GM12878 (cell line): ENCODE measurements around the gene PCCA. TPM values are rescaled to one million over a fixed set of nuclear protein-coding genes. Genes with fewer than 3 reads are reported as not detected.

ENCODE experiments used
- ATAC-seq: fragments of 200-7000 bp; cut with Tn5 transposase; 3 replicates; pipeline ENCODE4 v1.9.1; 2020; ENCODE audit warnings: mild to moderate bottlenecking, moderate library complexity
- BruUV-seq: library from RNA; stranded (reverse); fragments of 400-500 nt; replicated peaks from 2 replicates; lab custom pipeline; 2021; lab: Mats Ljungman, UMichigan
- CTCF ChIA-PET: fragments of 300-600 bp; sonication (Branson Sonifier 250); formaldehyde crosslinking; extraction: SDS; loops from one replicate; lab custom pipeline; 2021; ENCODE audit warnings: inconsistent platforms; lab: Yijun Ruan, JAX
- POLR2A ChIA-PET: fragments of 350-600 bp; formaldehyde crosslinking; extraction: SDS; loops from one replicate; lab custom pipeline; 2021; ENCODE audit warnings: inconsistent platforms; lab: Charles Lee
- RAD21 ChIA-PET: fragments of 300-600 bp; sonication (Branson Sonifier 250); formaldehyde crosslinking; loops from one replicate; lab custom pipeline; 2023; ENCODE audit warnings: antibody characterized with exemption; ENCODE audit not compliant: unreplicated experiment; lab: Charles Lee
- SMC1A ChIA-PET: fragments of 300-600 bp; sonication (Branson Sonifier 250); formaldehyde crosslinking; loops from one replicate; lab custom pipeline; 2023; ENCODE audit not compliant: unreplicated experiment, uncharacterized antibody; lab: Charles Lee
- DNase-seq: peaks from one replicate; pipeline ENCODE4 v3.0.0-alpha.2; 2011; ENCODE audit warnings: low read depth, low spot score
- FAIRE-seq: peaks from 3 replicates; lab custom pipeline; 2011; peaks lifted over from hg19 to GRCh38; lab: Jason Lieb, UNC
- H2AFZ ChIP-seq: 2 replicates; pipeline ENCODE4 v1.6.0; 2011; ENCODE audit warnings: low read depth, low read length, control low read depth; ENCODE audit not compliant: control insufficient read depth
- H3K27ac ChIP-seq: 2 replicates; pipeline ENCODE4 v1.5.1; 2011; ENCODE audit warnings: control low read depth; ENCODE audit not compliant: control insufficient read depth, insufficient read depth
- H3K27me3 ChIP-seq, 2 experiments: replicated peaks in 1 of 2; 2 replicates each; pipeline versions ENCODE4 v1.6.0 to v1.6.1; 2011; ENCODE audit warnings: low read length in 1 of 2; ENCODE audit not compliant: control insufficient read depth in 2 of 2, insufficient read depth in 2 of 2
- H3K36me3 ChIP-seq, 2 experiments: 2 replicates each; pipeline ENCODE4 v1.5.1; 2011; ENCODE audit warnings: low read length in 1 of 2; ENCODE audit not compliant: control insufficient read depth in 2 of 2, insufficient read depth in 2 of 2
- H3K4me1 ChIP-seq: 2 replicates; pipeline ENCODE4 v1.6.1; 2011; ENCODE audit warnings: mild to moderate bottlenecking, low read length, moderate library complexity, mixed read lengths; ENCODE audit not compliant: control insufficient read depth, insufficient read depth
- H3K4me2 ChIP-seq: 2 replicates; pipeline ENCODE4 v1.6.0; 2011; ENCODE audit warnings: control low read depth; ENCODE audit not compliant: control insufficient read depth, insufficient read depth
- H3K4me3 ChIP-seq: fragments of 200-600 bp; sonication (generic); 2 replicates; pipeline ENCODE4 v1.5.1; 2016
- H3K79me2 ChIP-seq: 2 replicates; pipeline ENCODE4 v1.6.0; 2011; ENCODE audit warnings: low read length; ENCODE audit not compliant: control insufficient read depth, insufficient read depth
- H3K9ac ChIP-seq: 2 replicates; pipeline ENCODE4 v1.8.0; 2011; ENCODE audit warnings: low read length, control low read depth, mixed read lengths; ENCODE audit not compliant: control insufficient read depth, insufficient read depth
- H3K9me3 ChIP-seq: replicated peaks from 3 replicates; pipeline ENCODE4 v1.5.1; 2011; ENCODE audit warnings: mild to moderate bottlenecking, low read length; ENCODE audit not compliant: control insufficient read depth, insufficient read depth
- H4K20me1 ChIP-seq: 2 replicates; pipeline ENCODE4 v1.6.0; 2011; ENCODE audit not compliant: control insufficient read depth, insufficient read depth
- CHD1 ChIP-seq: IDR thresholded peaks from 2 replicates; pipeline ENCODE4 v1.6.1; 2012; ENCODE audit warnings: low read depth, low read length, improper control_type of control experiment
- E2F4 ChIP-seq: IDR thresholded peaks from 2 replicates; pipeline ENCODE4 v1.6.1; 2012; ENCODE audit warnings: low read depth, low read length, improper control_type of control experiment
- EGR1 ChIP-seq, 2 experiments: IDR thresholded peaks; 1 replicate in 1 of 2; 2 replicates in 1 of 2; pipeline ENCODE4 v1.6.1; 2011 to 2012; ENCODE audit warnings: low read depth in 2 of 2, low read length in 2 of 2, borderline replicate concordance in 1 of 2, mild to moderate bottlenecking in 1 of 2, moderate library complexity in 1 of 2
- EZH2 ChIP-seq: IDR thresholded peaks from 2 replicates; pipeline ENCODE4 v1.6.1; 2012; ENCODE audit warnings: low read depth, mild to moderate bottlenecking, control low read depth, inconsistent platforms, low read length, borderline replicate concordance; ENCODE audit not compliant: control insufficient read depth
- FOS ChIP-seq: IDR thresholded peaks from 3 replicates; pipeline ENCODE4 v1.6.1; 2011; ENCODE audit warnings: borderline replicate concordance; ENCODE audit not compliant: insufficient read length; ENCODE audit errors: extremely low read depth
- IRF4 ChIP-seq: IDR thresholded peaks from 2 replicates; pipeline ENCODE4 v1.6.1; 2011; ENCODE audit warnings: low read depth, low read length
- MEF2B ChIP-seq: fragments of 450-650 bp; IDR thresholded peaks from 2 replicates; pipeline ENCODE4 v1.6.1; 2018; ENCODE audit warnings: mild to moderate bottlenecking, moderate library complexity; ENCODE audit not compliant: partially characterized antibody, poor library complexity, severe bottlenecking
- PML ChIP-seq: IDR thresholded peaks from 2 replicates; pipeline ENCODE4 v1.6.1; 2012; ENCODE audit warnings: low read length, inconsistent platforms
- POLR2AphosphoS2 ChIP-seq: IDR thresholded peaks from 2 replicates; pipeline ENCODE4 v1.6.1; 2011; ENCODE audit warnings: low read depth, mild to moderate bottlenecking, low read length, improper control_type of control experiment, moderate library complexity
- RCOR1 ChIP-seq: conservative IDR thresholded peaks from 2 replicates; pipeline ENCODE4 v1.6.1; 2012; ENCODE audit warnings: low read depth, low read length, improper control_type of control experiment
- RUNX3 ChIP-seq: IDR thresholded peaks from 2 replicates; pipeline ENCODE4 v1.6.1; 2012; ENCODE audit warnings: low read length, inconsistent platforms
- SKIL ChIP-seq: fragments of 450-650 bp; IDR thresholded peaks from 2 replicates; pipeline ENCODE4 v1.6.1; 2017; ENCODE audit warnings: mild to moderate bottlenecking, low read depth, inconsistent platforms; ENCODE audit not compliant: poor library complexity, severe bottlenecking
- SP1 ChIP-seq: IDR thresholded peaks from one replicate; pipeline ENCODE4 v1.6.1; 2011; ENCODE audit warnings: low read depth, low read length
- YBX1 ChIP-seq: fragments of 450-650 bp; IDR thresholded peaks from 2 replicates; pipeline ENCODE4 v1.6.1; 2016; ENCODE audit warnings: antibody characterized with exemption
- ZNF687 ChIP-seq: fragments of 450-650 bp; IDR thresholded peaks from 2 replicates; pipeline ENCODE4 v1.6.1; 2017; ENCODE audit warnings: mild to moderate bottlenecking, moderate library complexity
- WGBS: methylation state at CpG from one replicate; pipeline ENCODE4 v1.1.6; 2016; ENCODE audit warnings: low lambda C conversion rate; ENCODE audit not compliant: insufficient replicate concordance, insufficient coverage; ENCODE audit errors: missing lambda C conversion rate; 5-methylcytosine and 5-hydroxymethylcytosine counted together
- in situ Hi-C: fragments of 300-500 bp; cut with MboI; formaldehyde crosslinking; loops from 9 replicates; pipeline ENCODE4 v1.14.3; 2018; ENCODE audit warnings: mixed read lengths
- intact Hi-C: fragments of 100-400 bp; cut with micrococcal nuclease; formaldehyde crosslinking; loops from one replicate; pipeline ENCODE4 v1.14.2; 2022; ENCODE audit not compliant: unreplicated experiment
- polyA plus RNA-seq, 11 experiments: library from polyadenylated mRNA; depleted of rRNA in 4 of 11; unstranded in 6 of 11; stranded (reverse) in 5 of 11; fragments of >200 nt; fragmentation: Nextera tagmentation in 4 of 11; fragmentation: Illumina TruSeq in 1 of 11; extraction: Ambion mirVana in 4 of 11; extraction: Trizol in 1 of 11; gene quantifications; 1 replicate in 1 of 11; 2 replicates in 10 of 11; pipeline versions ENCODE4 v1.2.1 to v1.2.3, GENCODE V29; 2011 to 2016; ENCODE audit warnings: inconsistent platforms in 2 of 11, missing spikeins in 2 of 11, low read depth in 1 of 11
- total RNA-seq, 4 experiments: library from RNA; depleted of rRNA in 3 of 4; stranded (reverse); fragments of >200 nt in 3 of 4; fragmentation: Illumina TruSeq in 1 of 4; extraction: Trizol in 1 of 4; gene quantifications; 2 replicates each; pipeline versions ENCODE4 v1.2.1 to v1.2.3, GENCODE V29; 2013 to 2021

The PCCA gene
- total and polyA plus RNA-seq, 10 of the 15 experiments (the other 5 are each of a cell fraction or from before 2014, with no cell fraction given): 5.9 to 18.2 (median 12.4) TPM

GRCh38 chr13:100245104-100245503, 156.2 kb downstream of the PCCA start:
- SMC1A ChIA-PET: no interaction called here
- H3K27me3 ChIP-seq: no peaks in the 10 kb centered on the region
- H3K79me2 ChIP-seq: no peaks in the 10 kb centered on the region
- H3K9me3 ChIP-seq: no peaks in the 10 kb centered on the region; the same call in 2 of the 3 replicates
- DNase-seq: no peak
- intact Hi-C loops: no loop called here
- H3K4me1 ChIP-seq: no peaks in the 10 kb centered on the region
- no peak overlapping the region for H3K4me2 ChIP-seq
- no TSS peak for BruUV-seq
- WGBS: 75% methylated on average over 1 of the region's 1 CpG
- no peak overlapping the region for H3K4me3 ChIP-seq
- CTCF ChIA-PET: interaction anchor here (0.7 to 1.1 kb wide), 2 partner anchors 10 to 13 kb away, joined by 3 to 4 read pairs; no protein-coding TSS in a partner anchor
- no peak for ATAC-seq
- RAD21 ChIA-PET: no interaction called here
- no peaks in the 10 kb centered on the region for H3K36me3 ChIP-seq
- no peak overlapping the region for H3K9ac ChIP-seq
- in situ Hi-C loops: no loop called here
- H3K27ac ChIP-seq: no peak overlapping the region
- FAIRE-seq: no peak
- H2AFZ ChIP-seq: no peak overlapping the region
- POLR2A ChIA-PET: no interaction called here
- H4K20me1 ChIP-seq: no peaks in the 10 kb centered on the region
- TF ChIP-seq RUNX3: no peak
- TF ChIP-seq RCOR1: no peak
- TF ChIP-seq EGR1 (IDR thresholded peaks at IDR 0.05; ENCODE audit: borderline replicate concordance in 1 of 2, low read depth in 2 of 2, low read length in 2 of 2): no peak
- TF ChIP-seq EZH2: no peak
- no peak for TF ChIP-seq ZNF687
- no peak for TF ChIP-seq IRF4
- no peak for TF ChIP-seq E2F4
- no peak for TF ChIP-seq CHD1
- no peak for TF ChIP-seq YBX1
- TF ChIP-seq PML: no peak
- TF ChIP-seq MEF2B: no peak
- no peak for TF ChIP-seq POLR2AphosphoS2
- no peak for TF ChIP-seq FOS
- no peak for TF ChIP-seq SKIL
- no peak for TF ChIP-seq SP1
